ENCODE measurements around the gene EAPP.

GRCh38 chr14:34474187-34474679 is 65.3 kb downstream of the EAPP start:
- TF ChIP-seq CTCF (conservative IDR thresholded peaks at IDR 0.05 in 1 of 2, IDR thresholded peaks at IDR 0.05 in 1 of 2; ENCODE audit: low read depth in 1 of 2, low read length in 2 of 2) (no peak), EZH2 (IDR thresholded peaks at IDR 0.05; ENCODE audit: low read length, missing control alignments) (no peak)

All from fibroblast of lung (primary cell).